Activated CD8-positive, alpha-beta memory T cell treated with anti-CD3 and anti-CD28 coated beads for 1 hour (primary cell): ENCODE measurements around the gene POC1A.

Experiments
- DNase-seq, 2 donors: peaks; one replicate each; pipeline ENCODE4 v3.0.0-alpha.2; 2020; ENCODE audit warnings: low read depth in 1 of 2; ENCODE audit errors: extremely low read depth in 1 of 2

Gene POC1A

DNA sequence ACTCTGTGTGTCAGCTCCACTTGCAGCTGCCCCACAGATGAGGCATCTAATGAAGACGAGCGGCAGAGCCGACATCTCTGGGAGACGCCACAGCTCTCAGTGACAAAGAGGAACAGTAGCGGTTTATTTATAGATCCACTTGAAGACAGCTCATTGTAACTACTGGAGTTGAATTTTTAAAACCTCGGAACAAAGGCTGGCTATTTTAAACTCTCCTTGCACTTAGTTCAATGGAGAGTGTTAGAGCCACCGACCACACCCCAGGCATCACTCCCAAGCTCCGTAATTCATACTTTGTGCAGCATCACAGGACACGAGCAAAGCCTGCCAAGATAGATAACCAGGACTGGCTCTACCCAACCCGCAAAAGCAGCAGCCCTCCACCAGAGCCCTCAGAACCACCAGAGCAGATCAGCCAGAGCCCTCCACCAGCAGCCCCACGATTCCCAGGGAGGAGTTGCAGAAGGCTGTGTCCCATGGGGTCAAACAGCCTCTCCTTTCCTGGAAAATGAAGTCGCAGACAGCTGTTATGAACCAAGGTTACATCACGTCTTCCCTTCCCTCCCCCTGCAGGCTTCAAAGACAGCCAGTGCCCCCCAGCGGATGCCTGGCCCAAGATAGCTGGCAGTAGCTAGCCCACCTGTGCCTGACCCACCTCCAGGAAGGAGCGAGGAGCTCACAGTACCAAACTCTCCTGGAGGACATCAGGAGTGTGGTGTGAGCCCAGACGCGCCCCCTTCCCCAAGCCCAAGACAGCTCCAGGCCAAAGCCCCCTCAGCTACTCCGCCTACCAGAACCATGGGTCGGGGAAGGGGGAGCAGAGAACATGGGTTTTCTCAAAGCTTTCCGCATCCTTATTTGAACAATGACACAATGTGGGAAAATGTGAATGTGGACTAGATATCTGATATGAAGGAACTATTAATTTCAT lies 45.7 kb downstream of the POC1A start:
- no peak for DNase-seq

DNA sequence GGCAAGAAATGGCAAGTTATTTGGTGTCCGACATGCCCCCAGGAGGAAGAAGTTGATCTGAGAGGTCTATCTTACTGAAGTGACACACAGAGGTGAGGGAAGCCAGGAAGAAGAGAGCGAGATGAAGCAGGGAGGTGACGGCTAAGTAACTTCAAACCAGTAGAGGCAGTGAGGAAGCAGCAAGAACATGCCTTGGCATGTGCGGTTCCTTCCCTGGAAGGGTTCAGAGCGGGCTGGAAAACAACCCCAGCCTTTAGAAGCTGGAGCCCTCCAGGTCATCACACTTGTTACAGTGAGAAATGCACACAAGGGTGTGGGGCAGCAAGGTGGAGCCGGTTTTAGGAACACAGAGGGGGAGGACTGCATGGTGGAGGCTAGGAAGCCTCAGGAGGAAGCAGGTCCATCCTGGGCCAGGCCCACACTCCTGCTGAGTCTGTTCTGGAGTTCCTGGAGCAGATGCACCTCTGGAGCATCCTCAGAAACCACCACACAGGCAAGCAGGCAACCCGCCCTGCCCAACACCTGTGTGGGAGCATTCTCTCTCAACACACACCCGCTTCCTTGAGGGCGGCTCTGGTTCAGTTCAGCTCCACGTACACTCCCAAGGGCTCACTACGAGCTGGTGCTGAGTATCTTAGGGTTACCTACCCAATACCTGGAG lies 47.1 kb downstream of the POC1A start:
- DNase-seq = no peak

DNA sequence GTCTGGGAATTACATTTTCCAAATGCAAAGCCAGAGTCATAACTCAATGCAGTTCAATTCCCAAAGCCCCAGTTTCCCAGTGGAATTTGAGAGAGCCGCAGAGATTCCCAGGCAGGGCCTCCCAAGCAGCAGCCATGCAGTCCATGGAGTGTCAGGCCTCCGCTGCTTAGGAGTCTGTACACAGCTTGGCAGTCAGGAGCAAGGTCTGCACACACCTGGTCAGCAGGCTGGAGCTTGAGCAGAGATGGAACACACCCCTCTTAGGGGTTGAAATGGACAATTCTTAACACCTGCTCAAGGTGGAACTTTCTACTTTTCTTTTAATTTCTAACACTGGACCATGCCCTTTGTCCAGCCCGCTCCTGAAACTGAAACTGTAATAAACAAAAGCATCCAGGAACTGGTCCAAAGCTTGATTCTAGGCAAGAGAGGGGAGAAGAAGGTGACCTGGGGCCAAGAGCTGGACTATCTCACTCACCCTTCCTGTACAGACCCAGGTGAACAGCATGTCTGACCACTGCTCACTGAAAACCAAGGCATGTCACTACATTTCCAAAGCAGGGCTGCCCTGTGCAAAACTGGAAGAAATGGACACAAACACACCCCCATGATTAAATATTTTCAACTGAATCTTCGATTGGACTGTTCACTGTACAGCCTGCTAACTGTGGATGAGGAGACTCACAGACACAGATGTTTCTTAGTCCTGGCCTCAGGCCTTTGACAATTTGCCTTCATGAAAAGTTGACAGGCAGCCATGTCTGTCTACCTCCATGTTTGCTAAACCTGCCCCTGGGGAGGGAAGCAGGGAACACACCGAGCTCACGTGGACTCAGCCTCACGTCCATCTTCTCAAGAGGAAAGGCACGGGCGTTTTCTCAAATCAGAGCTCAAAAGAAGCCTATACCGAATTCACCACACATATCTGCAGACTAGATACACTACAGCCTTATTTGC lies 49.3 kb downstream of the POC1A start:
- DNase-seq = no peak

DNA sequence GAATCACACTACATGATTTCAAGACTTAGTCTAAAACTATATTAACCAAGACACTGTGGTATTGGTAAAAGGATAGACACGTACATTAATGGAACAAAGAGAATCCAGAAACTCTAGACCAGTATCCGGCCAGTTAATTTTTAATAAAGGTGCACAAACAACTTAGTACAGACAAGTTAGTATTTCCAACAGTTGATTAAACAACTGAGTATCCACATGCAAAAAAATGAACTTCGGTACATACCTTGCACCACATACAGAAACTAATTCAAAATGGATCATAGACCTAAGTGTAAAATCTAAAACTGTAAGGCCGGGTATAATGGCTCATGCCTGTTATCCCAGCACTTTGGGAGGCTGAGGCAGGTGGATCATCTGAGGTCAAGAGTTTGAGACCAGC lies 51.3 kb downstream of the POC1A start:
- no peak for DNase-seq

DNA sequence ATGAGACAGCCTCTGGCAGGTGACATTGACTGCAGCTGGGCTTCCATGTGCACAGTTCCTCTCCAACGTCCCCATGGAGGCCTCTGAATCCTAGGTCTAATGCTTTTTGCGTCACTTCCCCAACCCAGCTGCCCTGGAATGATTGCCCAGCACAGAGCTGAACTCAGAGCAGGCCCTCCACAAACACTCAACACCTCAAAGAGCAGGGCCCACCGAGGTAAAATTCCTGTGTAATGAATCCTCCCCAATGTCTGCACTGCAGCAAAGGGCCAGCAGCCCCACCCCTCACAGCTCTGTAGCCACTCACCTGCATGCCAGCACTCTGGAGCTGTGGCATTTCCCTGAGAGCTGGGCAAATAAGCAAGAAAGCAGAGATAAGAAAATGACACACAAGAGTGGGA lies 55.2 kb downstream of the POC1A start:
- no peak for DNase-seq

DNA sequence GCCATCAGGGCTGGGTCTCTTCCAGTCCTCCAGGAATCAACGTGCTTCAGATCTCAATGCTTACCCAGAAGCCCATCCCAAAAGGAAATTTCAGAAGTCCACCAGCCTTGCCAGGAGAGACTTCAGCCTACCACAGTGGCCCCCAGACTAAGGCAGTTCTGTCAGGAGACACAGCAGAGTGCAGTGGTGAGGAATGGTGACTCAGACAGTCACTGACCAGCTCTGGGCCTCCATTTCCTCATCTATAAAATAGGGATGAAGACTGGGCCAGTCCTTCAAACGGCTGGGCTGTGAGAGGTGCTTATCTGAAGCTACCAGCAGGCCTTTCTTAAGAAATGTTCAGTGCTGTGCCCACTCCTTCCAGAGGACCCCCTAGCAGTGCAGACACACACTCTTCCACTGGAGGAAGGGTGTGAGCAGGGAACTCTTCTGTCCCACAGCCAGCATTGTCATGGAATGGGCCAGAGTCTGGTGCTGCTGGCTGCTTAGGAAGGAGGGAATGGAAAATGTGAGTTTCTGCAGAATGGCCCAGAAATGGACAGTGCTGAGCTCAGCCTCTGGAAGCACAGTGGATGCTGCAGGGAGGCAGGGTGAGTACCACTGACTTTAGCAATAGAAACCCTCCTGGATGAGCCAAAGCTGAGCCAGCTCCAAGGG lies 56.2 kb downstream of the POC1A start:
- no peak for DNase-seq

DNA sequence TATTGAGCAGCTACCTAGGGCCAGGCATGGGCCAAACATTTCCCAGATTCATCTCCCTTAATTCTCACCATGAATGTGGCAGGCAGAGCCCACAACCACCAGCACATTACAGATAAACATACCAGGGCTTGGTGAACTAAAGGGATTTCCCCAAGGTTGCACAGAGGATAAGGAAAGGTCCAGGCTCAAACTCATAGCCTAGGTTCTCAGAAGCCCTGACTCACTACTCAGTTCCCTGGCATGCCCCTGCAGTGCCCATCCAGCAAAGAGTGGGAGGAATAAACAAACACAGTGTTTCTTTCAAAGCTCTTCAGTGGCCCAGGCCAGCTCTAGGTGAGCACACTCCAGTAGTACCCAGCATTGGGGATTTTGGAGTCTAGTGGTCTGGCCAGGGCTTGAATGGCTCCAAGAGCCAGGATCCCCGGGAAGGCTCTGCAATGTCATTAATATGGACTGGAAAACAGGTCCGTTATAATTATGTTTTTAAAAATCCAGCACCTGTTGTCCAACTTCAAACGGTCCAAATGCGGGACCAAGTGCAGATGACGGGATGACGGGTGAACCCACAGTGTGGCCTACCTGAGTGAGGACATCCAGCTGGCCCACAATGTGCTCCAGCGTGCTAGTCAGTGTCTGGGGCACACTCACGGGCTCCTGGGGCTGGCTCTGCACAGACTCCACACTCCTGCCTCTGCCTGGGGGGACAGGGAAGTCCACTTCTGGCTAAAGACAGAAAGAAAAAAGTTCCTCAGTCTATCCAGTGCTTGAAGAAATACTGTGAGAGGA lies 58.0 kb downstream of the POC1A start:
- DNase-seq = no peak

DNA sequence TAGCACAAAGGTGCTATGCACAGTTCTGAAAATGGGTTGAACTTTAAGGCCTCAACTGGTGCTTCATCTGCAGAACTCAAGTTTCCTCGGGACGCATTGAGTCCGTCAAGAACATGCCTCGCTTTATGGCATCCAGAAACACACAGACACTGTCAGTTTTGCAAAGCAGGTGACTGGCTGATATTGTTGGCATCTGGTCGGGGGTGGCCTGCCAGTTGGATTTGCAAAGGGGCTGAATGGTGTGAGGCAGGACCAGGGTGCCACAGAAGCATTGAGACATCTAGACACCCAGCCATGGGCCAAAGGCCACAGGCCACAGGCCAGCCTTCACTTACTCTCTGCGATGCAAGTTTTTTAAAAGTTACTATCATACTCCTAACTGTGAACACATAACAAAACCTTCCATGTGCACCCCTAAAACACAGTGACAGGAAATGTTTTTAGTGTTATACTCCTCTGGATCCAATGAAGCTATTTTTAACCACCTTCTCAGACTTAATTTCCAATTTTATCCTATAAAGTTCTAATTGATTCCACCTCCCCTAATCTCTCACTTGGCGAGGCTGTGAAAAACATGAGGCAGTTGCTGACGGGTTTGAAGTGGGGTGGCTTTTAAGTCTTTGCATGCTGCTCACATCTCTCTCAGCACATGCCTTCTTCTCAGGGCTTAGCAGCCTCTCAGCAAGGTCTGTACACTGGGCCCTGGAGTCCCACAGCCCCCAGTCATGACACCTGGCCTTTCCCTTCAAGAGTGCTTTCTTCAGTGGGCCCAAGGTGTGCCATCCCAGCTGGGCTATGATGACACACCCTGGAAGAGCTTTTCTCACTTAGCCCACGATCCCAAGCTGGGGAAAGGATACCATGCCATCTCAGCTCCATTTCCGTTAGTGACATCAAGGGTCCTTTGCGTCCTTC lies 59.4 kb downstream of the POC1A start:
- DNase-seq = no peak

DNA sequence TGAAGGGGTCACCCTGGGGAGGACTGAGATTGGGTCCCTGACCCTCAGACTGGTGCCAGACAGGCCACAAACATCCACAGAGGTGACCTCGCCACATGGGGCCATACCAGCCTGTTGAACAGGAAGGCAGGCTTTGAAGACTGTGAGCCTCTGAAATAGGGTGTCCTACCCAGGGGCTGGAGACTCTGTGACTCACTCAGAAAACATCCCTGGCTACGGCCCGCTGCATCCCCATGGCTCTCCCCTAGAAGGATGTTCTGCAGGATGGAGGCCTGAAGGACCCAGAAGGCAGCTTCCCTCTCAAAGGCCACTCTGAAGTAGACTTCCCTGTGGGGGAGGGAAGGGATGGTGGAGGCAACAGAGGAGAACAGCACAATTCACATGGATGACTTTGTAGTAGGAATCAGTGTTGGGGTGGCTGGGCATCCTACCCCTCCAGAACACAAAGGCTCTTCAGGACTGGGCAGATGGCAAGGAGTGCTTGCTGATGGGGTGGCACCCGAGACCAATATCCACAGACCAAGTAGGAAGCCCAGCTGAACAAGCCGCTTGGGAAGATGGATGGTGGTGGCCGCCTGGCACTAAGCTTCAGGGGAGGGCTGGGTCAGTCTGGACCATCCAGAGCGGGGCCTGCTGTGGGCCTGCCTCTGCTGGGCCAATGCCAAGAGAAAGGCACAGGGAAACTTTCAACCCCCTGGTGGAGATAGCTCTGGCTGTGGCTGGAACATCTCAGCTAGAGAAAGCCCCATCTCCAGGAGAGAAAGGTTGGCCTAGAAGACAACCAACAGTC lies 60.3 kb downstream of the POC1A start:
- no peak for DNase-seq

DNA sequence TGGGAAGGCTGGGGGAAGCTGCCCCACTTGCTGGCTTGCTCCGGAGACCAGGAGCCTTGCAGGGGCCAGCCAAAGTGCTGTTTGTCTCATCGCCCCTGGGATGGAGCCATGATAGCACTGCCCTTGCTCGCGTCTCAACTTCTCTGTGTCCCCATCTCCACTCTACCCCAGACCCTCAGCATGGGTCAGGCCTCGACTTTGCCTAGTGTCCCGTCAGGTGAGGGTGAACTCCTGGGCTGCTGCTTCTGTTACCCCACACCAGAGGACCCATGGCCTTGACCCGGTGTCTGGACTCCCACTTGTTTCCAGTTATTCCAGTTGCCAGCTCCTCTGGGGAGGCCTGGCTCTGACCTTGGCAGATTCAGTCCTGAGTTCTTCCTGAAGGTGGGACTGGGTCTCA lies 61.3 kb downstream of the POC1A start:
- DNase-seq = no peak

DNA sequence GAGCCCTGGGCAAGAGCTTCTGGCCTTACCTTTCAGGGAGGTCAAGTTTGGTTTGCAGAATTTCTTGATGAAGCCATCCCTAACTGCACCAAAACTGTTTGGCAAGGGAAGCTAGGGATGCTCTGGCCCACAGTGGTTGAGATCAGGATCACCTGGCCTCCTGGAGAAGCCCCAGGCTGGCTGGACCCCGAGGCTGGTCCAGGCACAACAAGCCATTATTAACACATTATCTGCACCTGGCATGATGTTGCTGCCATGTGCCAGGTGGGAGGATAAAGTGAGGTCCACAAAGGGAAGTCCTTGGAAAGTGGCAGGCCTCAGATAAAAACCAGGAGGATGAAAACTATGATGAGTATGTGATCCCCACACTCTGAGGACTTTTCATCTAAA lies 62.0 kb downstream of the POC1A start:
- no peak for DNase-seq

DNA sequence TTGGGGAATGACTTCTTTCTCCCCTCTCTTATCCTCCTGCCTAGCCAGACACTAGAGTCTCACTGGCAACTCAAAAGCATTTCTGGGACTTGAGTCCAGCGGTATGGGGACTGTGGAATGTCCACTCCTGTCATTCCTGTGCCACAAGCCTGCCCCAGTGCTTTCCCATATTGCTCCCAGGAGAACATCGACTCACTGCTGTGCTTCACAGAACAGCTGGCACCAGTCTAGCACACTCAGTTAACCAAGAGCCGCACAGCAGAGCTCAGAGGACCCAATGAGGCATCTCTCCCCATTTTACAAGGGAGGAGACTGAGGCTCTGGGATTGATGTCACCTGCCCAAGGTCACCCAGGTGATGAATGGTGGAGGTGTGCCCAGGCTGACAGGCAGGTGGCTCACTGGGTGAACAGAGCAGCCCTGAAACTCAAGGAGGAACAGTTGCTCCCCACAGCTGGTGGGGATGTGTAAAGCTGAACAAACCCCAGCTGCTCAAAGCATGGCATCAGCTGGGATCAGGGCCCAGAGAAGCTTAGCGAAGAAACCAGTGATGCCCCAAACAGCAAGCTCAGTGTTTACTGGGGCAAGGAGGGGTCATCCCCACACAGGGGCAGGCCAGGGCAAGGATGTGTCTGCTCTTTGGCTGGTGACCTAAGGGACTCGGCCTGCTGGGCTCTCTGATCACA lies 62.5 kb downstream of the POC1A start:
- no peak for DNase-seq

DNA sequence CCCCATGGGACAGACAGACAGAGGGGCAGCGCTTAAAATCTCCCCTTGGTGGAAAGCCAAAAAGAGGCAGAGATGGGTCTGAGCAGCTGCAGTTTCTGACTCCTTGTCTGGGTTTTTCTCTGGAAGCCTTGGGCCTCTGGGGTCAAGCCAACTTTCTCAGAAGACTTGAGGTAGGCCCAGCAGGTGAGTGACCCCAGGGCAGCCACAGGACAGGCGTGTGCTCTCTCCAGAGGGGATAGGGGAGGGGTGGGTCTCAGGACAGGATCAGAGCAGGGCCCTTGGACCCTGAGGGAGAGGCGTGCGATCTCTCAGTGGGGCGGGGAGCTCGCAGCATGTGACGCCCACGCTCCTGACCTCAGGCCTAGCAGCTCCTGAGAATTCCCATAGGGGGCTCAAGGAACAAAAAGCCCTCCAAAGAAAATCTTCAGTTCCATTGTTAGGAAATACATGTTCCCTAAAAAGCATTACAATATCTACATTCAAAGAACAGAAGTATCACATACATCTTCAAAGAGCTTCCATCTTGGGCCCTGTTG lies 63.2 kb downstream of the POC1A start:
- DNase-seq = no peak

DNA sequence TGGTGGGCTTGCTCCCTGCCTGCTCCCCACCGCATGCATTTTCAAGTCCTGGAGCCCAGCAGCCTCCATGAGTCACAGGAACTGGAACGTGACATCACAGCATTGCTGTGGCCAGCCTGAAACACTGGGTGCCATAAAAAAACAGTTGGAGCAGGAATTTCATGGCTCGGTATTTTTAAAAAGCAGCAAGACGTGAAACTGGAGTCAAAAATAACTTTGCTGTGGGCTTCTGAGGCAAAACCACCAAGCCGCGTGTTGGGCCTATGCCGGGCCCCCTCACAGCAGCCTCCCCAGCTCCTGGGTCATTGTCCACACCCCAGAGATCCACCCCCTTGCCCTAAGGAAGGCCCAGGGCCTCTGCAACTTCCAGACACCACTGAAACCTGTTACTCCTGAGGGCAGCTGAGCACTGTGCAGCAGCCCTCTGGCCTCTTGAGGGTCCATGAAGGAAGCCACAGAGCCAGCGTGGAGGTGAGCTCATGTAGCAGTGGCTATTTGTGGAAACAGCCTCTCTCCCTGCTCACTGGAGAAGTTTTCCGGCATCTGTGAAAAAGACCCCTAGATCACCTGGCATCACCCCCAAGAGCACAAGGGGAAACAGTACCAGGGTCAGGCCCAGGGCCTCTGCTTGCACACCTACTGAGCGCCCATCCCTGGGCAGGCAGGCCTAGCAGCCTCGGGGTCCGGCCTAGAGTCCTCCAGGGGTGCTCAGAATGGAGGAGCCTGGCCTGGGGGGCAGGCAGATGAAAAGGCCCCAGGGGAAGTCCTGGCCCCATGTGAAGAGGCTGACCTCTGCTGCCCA lies 63.9 kb downstream of the POC1A start:
- DNase-seq = no peak

DNA sequence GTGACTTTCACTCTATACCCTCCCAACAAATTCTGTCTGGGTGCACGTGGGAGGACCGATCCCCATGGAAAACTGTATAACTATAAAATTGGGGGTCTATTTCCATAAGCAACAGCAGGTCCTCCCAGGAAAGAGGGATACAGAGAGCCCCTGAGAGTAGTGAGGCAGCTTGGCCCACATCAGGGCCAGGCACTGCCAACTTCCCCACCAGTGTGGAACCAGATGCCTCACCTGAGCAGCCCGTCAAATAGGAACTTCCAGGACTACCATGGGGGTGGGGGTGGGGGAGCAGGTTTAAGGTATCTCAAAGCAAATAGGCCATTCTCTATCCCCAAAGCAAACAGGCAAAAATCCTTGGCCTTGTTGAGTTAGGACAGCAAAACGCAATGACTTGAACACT lies 64.5 kb downstream of the POC1A start:
- no peak for DNase-seq
